Measurements from ENCODE around the gene NEDD4.

- TF ChIP-seq NFE2L2 (conservative IDR thresholded peaks at IDR 0.05; ENCODE audit: low read length), result no peak
- TF ChIP-seq EP300 (IDR thresholded peaks at IDR 0.05), result no peak
- TF ChIP-seq CTCF (IDR thresholded peaks at IDR 0.05), result peak; percentile 61
- no peak for TF ChIP-seq JUN (IDR thresholded peaks at IDR 0.05)
- no peak for TF ChIP-seq HOXA7 (CRISPR knock-in tag; IDR thresholded peaks at IDR 0.05)
- peak; percentile 37 to 50; a peak in 4 of 5 replicates for TF ChIP-seq RAD21 (conservative IDR thresholded peaks at IDR 0.05 in 1 of 2, IDR thresholded peaks at IDR 0.05 in 1 of 2)
- TF ChIP-seq MAFK (IDR thresholded peaks at IDR 0.05; ENCODE audit: partially characterized antibody), result no peak
These were observed 204.2 kb downstream of the NEDD4 start for GRCh38 chr15:55789066-55789660.

All from A549 (cell line).